Activated CD8-positive, alpha-beta T cell treated with anti-CD3 and anti-CD28 coated beads, Interleukin-2, amount 10 ng/mL, durations not matched to agents 7 days and 5 days (primary cell): ENCODE data around the gene C1GALT1. TPM values are rescaled to one million over a fixed set of nuclear protein-coding genes. Genes with fewer than 3 reads are reported as not detected.

Experiments used
- ATAC-seq: fragments of 150-1000 bp; cut with Tn5 transposase; one replicate; pipeline ENCODE4 v1.10.0; 2021; ENCODE audit warnings: moderate library complexity
- CTCF ChIA-PET: fragments of 350-600 bp; sonication (Branson Sonifier 250); formaldehyde crosslinking; loops from one replicate; lab custom pipeline; 2021; ENCODE audit warnings: antibody characterized with exemption; lab: Charles Lee
- POLR2A ChIA-PET: fragments of 350-600 bp; sonication (Branson Sonifier 250); formaldehyde crosslinking; loops from one replicate; lab custom pipeline; 2021; ENCODE audit warnings: antibody characterized with exemption; lab: Charles Lee
- DNase-seq: peaks from one replicate; pipeline ENCODE4 v3.0.0-alpha.2; 2020
- H3K27ac Mint-ChIP-seq: one replicate; pipeline ENCODE4 v1.8.0; 2021; ENCODE audit warnings: mild to moderate bottlenecking, mixed read lengths
- H3K27me3 Mint-ChIP-seq: one replicate; pipeline ENCODE4 v1.8.0; 2021; ENCODE audit warnings: low read depth, mixed read lengths
- H3K36me3 Mint-ChIP-seq: one replicate; pipeline ENCODE4 v1.8.0; 2021; ENCODE audit warnings: low read depth, mixed read lengths
- H3K4me1 Mint-ChIP-seq: one replicate; pipeline ENCODE4 v1.8.0; 2021; ENCODE audit warnings: low read depth, mixed read lengths
- H3K4me3 Mint-ChIP-seq: one replicate; pipeline ENCODE4 v1.8.0; 2021; ENCODE audit warnings: mild to moderate bottlenecking, mixed read lengths
- H3K9me3 Mint-ChIP-seq: one replicate; pipeline ENCODE4 v1.8.0; 2022; ENCODE audit warnings: mixed read lengths; ENCODE audit not compliant: insufficient read depth
- total RNA-seq, 2 experiments: library from RNA; stranded (reverse); gene quantifications; one replicate each; pipeline ENCODE4 v1.2.3, GENCODE V29; 2021

Gene C1GALT1
- total RNA-seq, 2 experiments from 2014 or later, result 47.4 to 50.7 TPM

DNA sequence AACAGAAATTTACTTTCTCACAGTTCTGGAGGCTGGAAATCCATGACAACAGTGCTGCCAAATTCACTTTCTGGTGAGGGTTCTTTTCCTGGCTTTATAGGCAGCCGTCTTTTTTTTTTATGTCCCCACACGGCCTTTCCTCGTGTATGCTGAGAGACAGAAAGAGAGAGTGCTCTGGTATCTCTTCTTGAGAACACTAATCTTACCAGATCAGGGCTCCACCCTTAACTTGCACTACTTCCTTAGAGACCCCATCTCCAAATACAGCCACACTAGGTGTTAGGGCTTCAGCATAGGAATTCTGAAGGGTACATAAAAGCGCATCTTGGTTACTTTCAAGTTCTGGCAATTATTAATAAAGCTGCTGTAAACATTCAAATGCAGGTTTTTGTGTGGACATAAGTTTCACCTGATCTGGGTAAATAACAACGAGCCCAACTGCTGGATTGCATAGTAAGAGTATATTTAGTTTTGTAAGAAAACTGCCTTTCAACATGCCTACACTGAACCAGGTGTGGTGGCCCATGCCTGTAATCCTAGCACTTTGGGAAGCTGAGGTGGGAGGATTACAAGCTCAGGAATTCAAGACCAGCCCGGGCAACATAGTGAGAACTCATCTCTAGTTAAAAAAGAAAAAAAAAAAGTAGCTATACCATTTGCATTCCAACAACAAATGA, 8.2 kb upstream of the C1GALT1 start:
- ChIA-PET CTCF (interaction anchor here (0.6 to 1.9 kb wide), 3 partner anchors 15 to 366 kb away, joined by 3 to 5 read pairs (median 3); no protein-coding TSS in a partner anchor), POLR2A (interaction anchor here (1.7 kb wide), 1 partner anchor 8 kb away, joined by 9 read pairs; no protein-coding TSS in a partner anchor)
- Mint-ChIP-seq H3K36me3 (peaks cover 49% of the 10 kb centered on the region), H3K9me3 (peaks cover 26% of the 10 kb centered on the region), H3K4me1 (peaks cover 3% of the 10 kb centered on the region), H3K27me3 (no peaks in the 10 kb centered on the region), H3K27ac (no peak overlapping the region), H3K4me3 (no peak overlapping the region)
- DNase-seq, result no peak
- no peak for ATAC-seq

DNA sequence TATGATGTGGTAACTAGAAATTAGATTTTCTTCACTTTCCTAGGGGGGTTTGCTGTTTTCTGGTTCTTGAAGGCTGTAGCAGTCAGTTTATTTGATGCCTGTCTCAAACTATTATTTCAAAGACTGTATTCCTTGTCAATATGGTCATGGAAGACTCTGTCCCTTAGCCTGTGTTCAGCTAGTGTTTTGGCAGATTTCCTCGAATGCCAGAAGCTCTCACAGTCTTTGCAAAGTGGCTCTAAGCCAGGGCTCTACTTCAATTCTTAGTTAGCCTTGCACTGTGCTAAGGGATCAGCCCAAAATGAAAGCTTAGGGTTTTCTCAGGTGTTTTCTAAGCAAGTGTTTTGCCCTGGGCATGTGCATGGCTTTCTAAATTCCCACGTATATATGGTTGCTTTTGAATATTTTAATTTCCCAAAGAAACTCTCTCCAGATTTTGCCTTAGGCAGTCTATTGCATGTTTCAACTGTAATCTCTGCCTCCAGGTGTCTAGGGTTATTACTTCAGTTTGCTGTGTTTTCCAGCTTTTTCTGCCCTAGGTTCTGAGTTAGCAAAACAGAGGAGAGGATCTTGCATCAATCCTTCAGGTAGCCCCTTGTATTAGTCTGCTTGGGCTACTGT, 7.2 kb upstream of the C1GALT1 start:
- ATAC-seq (no peak), DNase-seq (no peak)
- Mint-ChIP-seq H3K4me3 (no peak overlapping the region), H3K27ac (no peak overlapping the region), H3K4me1 (peaks cover 3% of the 10 kb centered on the region), H3K36me3 (peaks cover 43% of the 10 kb centered on the region), H3K27me3 (no peaks in the 10 kb centered on the region), H3K9me3 (peaks cover 20% of the 10 kb centered on the region)
- POLR2A ChIA-PET, result no interaction called here
- CTCF ChIA-PET, result interaction anchor here (0.6 to 1.9 kb wide), 3 partner anchors 16 to 365 kb away, joined by 3 to 5 read pairs (median 3); no protein-coding TSS in a partner anchor

DNA sequence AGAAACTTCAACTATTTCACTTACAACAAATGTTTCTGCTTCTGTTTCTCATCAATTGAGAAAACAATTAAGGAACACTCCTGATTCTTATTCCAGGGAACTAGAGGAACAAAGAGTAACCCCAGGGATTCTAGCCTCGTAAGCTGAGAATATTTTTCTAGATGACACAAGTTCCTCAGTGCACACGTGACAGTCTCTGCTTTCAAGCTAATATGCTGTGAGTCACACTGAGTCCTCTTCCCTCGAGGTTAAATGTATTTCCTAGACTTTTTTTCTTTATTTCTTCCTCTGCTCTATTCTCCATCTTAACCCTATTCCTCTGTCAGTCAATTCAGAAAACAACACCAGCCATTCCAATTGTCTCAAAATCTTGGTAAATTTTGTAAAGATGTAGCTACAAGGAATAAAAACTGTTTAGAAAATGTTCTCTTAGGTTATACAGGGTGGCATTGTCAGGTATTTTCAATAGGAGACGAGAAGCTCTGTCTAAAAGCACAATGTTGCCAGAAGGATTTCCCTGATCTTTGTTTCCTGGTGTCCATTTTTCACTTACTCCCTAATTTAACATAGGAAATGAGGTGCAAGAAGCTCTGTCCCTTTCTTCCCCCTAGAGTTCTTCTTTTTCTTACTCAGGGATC, 5.8 kb upstream of the C1GALT1 start:
- CTCF ChIA-PET, result interaction anchor here (0.8 to 1.9 kb wide), 5 partner anchors 8 to 73 kb away, joined by 3 to 10 read pairs (median 5); no protein-coding TSS in a partner anchor

DNA sequence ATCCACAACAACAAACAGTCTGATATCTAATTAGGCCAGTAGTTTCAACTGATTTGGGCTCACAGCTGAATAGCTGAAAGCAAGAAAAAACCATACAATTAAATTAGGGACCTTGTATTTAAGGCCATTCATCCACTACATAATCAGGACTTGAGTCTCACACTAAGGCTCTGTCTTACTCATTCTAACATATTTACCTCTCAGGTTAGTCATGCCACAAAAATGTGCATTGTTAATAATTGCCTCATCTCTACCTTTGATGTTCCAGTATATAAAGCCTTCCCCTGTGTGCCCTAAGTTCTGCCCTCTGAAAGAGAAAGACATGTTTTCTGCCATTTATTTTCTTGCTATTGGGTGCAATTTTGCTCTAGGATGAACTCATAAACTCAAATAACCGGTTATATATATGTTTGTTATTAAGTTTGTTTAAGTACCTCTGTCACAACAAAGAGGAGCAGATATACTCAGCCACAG, 5.3 kb upstream of the C1GALT1 start:
- Mint-ChIP-seq H3K27me3 (no peaks in the 10 kb centered on the region), H3K27ac (no peak overlapping the region), H3K9me3 (peaks cover 13% of the 10 kb centered on the region), H3K4me3 (no peak overlapping the region), H3K4me1 (peaks cover 7% of the 10 kb centered on the region), H3K36me3 (peaks cover 34% of the 10 kb centered on the region)
- no peak for DNase-seq
- ChIA-PET CTCF (interaction anchor here (1.6 kb wide), 2 partner anchors 13 to 74 kb away, joined by 6 to 10 read pairs; no protein-coding TSS in a partner anchor), POLR2A (interaction anchor here (1.3 kb wide), 1 partner anchor 72 kb away, joined by 3 read pairs; no protein-coding TSS in a partner anchor)
- no peak for ATAC-seq

More for the DNA sequence above, 5.8 kb upstream of the C1GALT1 start:
- DNase-seq, result no peak
- Mint-ChIP-seq H3K9me3 (peaks cover 13% of the 10 kb centered on the region), H3K27ac (no peak overlapping the region), H3K27me3 (no peaks in the 10 kb centered on the region), H3K4me1 (peaks cover 7% of the 10 kb centered on the region), H3K4me3 (no peak overlapping the region), H3K36me3 (peaks cover 38% of the 10 kb centered on the region)
- ATAC-seq, result no peak
- POLR2A ChIA-PET, result interaction anchor here (1.3 kb wide), 1 partner anchor 71 kb away, joined by 3 read pairs; no protein-coding TSS in a partner anchor

DNA sequence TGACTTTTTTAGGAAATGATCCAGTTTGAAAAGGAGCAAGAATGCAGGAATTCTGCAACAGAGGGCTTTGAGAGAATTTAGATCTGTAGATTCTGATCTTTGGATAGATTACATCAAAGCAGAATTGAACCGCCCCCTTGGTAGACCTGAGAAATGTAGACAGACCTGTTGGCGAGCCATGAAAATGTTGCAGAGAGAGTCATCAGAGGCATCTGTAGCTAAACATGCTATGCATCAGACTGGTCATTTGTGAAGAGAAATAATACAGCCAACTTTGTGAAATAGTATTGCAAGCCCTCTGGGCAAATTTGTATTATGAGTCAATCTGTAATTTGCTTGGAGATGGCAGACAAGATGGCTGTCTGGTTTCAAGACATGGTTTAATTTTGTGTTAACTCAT, 4.3 kb upstream of the C1GALT1 start:
- Mint-ChIP-seq H3K27me3 (no peaks in the 10 kb centered on the region), H3K9me3 (peaks cover 6% of the 10 kb centered on the region), H3K36me3 (peaks cover 26% of the 10 kb centered on the region), H3K4me3 (no peak overlapping the region), H3K27ac (no peak overlapping the region), H3K4me1 (peaks cover 7% of the 10 kb centered on the region)
- ChIA-PET CTCF (no interaction called here), POLR2A (no interaction called here)
- ATAC-seq, result no peak
- DNase-seq, result no peak

DNA sequence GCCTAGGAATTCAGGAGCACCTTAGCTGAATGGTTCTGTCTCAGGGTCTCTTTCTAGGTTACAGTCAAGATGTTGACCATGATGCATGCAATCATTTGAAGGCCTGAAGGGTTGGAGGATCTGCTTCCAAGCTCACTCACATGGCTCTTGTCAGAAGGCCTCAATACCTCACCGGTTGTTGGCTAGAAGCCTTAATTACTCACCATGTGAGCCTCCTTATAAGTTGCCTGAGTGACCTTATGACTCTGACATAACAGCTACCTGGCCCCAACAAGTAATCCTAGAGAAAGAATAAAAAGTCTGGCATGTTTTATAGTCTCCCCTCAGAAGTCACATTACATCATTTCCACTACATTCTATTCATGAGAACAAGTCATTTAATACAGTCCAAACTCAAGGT, 3.4 kb upstream of the C1GALT1 start:
- POLR2A ChIA-PET, result no interaction called here
- peaks cover 7% of the 10 kb centered on the region for H3K4me1 Mint-ChIP-seq
- H3K27ac Mint-ChIP-seq, result no peak overlapping the region
- peaks cover 6% of the 10 kb centered on the region for H3K9me3 Mint-ChIP-seq
- ATAC-seq (no peak), DNase-seq (no peak)
- CTCF ChIA-PET, result no interaction called here
- H3K4me3 Mint-ChIP-seq, result no peak overlapping the region
- H3K36me3 Mint-ChIP-seq, result peaks cover 26% of the 10 kb centered on the region
- no peaks in the 10 kb centered on the region for H3K27me3 Mint-ChIP-seq

DNA sequence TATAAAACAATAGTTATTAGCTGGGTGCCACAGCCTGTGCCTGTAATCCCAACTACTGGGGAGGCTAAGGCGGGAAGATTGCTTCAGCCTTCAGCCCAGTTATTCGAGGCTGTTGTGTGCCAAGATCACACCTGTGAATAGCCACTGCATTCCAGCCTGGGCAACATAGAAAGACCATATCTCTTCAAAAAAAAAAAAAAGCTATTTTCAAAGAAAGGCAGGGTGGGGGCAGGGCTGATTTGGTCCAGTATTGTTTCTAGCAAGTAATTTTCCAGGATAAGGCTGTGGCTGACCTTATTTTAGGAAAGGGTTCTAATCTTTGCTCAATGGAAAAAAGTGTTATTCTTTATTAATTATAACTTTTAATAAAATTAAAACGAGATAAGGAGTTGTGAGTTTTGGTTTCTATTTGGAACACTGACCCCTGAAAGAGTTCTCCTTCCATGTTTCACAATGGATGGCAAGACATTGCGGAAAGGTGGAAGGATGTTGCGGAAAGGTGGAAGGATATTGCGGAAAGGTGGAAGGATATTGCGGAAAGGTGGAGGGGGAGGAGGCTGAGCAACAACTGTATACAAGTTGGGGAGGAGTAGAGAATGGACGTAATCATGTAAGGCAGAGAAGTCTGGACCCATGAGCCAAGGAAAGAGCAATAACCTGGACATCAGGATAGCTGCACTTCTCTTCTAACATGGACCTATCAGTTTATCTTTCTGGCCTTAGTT, 1.5 kb upstream of the C1GALT1 start:
- Mint-ChIP-seq H3K4me3 (peak overlapping the region; percentile 87), H3K27me3 (no peaks in the 10 kb centered on the region), H3K9me3 (no peaks in the 10 kb centered on the region), H3K36me3 (peaks cover 14% of the 10 kb centered on the region), H3K4me1 (peaks cover 22% of the 10 kb centered on the region), H3K27ac (peak overlapping the region; percentile 98)
- ChIA-PET POLR2A (interaction anchor here (0.6 to 3.8 kb wide), 14 partner anchors 8 to 595 kb away, joined by 3 to 74 read pairs (median 7); partner anchors contain the start of gene UMAD1), CTCF (interaction anchor here (1.0 to 3.5 kb wide), 12 partner anchors 12 to 500 kb away, joined by 3 to 29 read pairs (median 4); no protein-coding TSS in a partner anchor)
- ATAC-seq, result no peak
- no peak for DNase-seq

DNA sequence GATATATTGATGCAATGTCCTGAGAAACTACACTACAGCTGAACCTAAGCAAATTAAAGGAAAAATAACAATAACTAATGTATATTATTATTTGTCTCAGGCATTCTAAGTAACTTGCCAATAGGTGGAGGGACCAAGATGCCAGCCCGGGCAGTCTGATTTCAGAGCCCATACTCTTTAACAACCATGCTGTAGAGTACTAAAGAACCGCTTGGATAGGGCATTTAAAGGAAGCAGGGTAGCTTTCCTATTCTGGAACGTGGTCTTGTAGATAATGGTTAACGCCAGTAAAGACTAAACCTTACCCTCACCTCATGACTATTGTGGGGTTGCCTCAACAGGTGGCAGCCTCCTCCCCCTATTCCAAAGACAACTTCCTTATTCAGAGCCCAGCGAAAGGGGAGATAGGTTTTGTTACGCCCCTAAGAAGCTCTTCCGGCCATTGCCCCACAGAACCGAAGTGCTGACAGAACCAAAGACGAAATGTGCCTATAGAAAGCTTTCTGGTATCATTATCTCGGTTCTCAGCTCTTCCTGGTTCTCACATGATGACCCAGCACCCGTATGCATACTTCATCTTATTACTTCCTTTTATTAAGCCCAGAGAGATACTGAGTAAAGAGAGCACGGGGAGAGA, 707 bp upstream of the C1GALT1 start:
- POLR2A ChIA-PET, result interaction anchor here (0.6 to 3.8 kb wide), 25 partner anchors 8 to 867 kb away, joined by 3 to 74 read pairs (median 4); partner anchors contain the start of gene UMAD1

DNA sequence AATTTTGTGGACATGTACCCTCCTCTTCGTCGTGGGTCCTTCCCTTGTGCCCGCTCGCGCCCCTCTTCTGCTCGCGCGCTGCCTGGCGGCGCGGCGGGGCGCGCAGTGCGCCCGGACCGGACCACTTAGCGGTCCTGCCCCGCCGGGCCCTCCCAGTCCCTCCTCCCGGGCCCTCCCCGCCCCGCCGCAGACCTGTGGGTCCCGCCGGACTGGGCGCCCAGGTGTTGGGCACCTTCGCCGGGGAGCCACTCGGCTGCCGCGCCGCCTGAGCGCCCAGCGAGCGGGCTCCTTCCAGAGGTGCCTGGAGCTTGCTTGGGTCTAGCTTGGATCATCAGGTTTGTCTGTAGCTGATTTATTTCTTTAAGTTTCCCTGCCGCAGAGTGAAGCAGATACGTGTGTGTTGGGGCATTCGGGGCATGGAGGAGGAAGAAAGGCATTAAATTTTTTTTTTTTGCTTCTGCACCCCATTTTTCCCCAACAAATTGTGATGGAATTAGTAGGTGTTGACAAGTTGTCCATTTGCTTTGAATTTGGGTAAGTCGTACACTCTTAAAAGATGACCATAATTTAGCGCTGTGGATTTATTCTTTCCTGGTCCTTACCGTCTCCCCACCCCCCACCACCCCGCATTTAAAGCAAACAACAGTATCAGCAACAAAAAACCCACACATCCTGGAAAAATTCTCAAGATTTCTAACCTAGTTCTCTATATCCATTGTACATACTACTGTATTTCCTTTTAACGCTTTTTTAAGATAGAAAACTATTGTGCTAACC, 905 bp downstream of the C1GALT1 start:
- Mint-ChIP-seq H3K27me3 (no peaks in the 10 kb centered on the region), H3K4me3 (peak overlapping the region; percentile 87), H3K36me3 (peaks cover 10% of the 10 kb centered on the region), H3K4me1 (peaks cover 19% of the 10 kb centered on the region), H3K9me3 (no peaks in the 10 kb centered on the region), H3K27ac (peak overlapping the region; percentile 98)
- peak; percentile 55 for DNase-seq
- POLR2A ChIA-PET, result interaction anchor here (0.6 to 3.8 kb wide), 10 partner anchors 17 to 82 kb away, joined by 3 to 74 read pairs (median 8); no protein-coding TSS in a partner anchor
- CTCF ChIA-PET, result interaction anchor here (1.0 to 3.5 kb wide), 8 partner anchors 18 to 240 kb away, joined by 3 to 29 read pairs (median 8); no protein-coding TSS in a partner anchor
- peak; percentile 23 for ATAC-seq

More for the DNA sequence above, 707 bp upstream of the C1GALT1 start:
- CTCF ChIA-PET, result interaction anchor here (0.8 to 3.5 kb wide), 17 partner anchors 12 to 499 kb away, joined by 3 to 29 read pairs (median 4); no protein-coding TSS in a partner anchor
- peak; percentile 45 for ATAC-seq
- H3K36me3 Mint-ChIP-seq, result peaks cover 12% of the 10 kb centered on the region
- DNase-seq, result peak; percentile 66
- H3K4me3 Mint-ChIP-seq, result peak overlapping the region; percentile 87
- no peaks in the 10 kb centered on the region for H3K9me3 Mint-ChIP-seq
- H3K4me1 Mint-ChIP-seq, result peaks cover 22% of the 10 kb centered on the region
- H3K27ac Mint-ChIP-seq, result peak overlapping the region; percentile 98
- H3K27me3 Mint-ChIP-seq, result no peaks in the 10 kb centered on the region
